ENCODE data around the gene PID1. TPM values are rescaled to one million over a fixed set of nuclear protein-coding genes. Genes with fewer than 3 reads are reported as not detected.
A peak's percentile ranks its signal among the peaks of the same experiment; 100 is the strongest.

PID1 gene
- total RNA-seq, 4 donors from 2014 or later, result 15.0 to 64.4 (median 32.5) TPM

DNA sequence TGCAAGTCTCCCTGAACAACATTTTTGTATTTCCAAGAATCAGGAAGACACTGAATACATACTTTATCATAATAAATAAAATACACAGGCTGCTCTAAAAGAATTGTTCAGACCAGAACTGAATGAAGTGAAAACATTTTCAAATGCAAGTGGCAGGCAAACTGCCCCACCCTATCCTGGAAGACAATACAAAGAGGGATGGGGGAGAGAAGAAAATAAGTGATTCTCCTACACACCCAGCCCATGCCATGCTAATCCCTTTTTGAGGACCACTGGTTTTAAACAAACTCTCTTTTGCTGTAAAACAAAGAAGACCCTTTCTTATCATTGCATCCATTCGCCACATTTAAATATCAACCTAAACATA, 95.6 kb downstream of the PID1 start:
- no peaks in the 10 kb centered on the region for H3K27me3 ChIP-seq
- H3K4me1 ChIP-seq, result no peaks in the 10 kb centered on the region
- peaks cover 0 to 5% (median 0%) of the 10 kb centered on the region in 4 donors for H3K9me3 ChIP-seq
- no peak overlapping the region for H3K4me3 ChIP-seq
- no peak overlapping the region for H3K27ac ChIP-seq
- DNase-seq, result no peak
- no peak for TF ChIP-seq POLR2A (IDR thresholded peaks at IDR 0.05)
- no peaks in the 10 kb centered on the region for H3K36me3 ChIP-seq

DNA sequence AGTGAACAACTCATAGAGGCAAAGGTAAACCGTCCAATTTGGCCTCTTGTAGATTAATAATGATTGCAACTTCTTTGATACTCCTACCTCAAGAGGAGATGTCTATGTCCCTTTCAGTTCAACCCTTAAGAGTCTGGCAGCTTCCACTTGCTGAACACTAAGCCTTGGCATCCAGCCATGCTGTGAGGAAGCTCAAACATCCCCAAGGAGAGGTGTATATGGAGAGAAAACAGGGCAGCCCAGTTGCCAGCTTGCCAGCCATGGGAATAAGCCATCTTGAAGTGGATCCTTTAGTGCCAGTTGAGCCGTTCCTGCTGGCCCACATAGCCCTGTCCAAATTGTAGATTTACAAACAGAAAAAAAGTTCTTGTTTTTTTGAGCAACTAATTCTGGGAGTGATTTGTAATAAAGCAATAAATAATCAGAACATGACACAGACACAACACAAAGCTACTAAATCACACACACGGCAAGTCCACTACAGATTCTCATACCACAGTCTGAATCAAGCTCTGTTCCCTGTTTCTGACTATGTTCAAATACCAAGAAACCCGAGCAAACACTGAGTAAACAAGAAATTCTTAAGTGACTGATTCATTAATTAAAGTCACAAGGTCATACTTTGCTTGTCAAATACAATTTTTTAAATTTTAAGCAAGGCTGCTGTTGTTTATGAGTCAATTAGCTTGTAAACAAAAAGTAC, 96.1 kb downstream of the PID1 start:
- Histone ChIP-seq H3K27me3 (no peaks in the 10 kb centered on the region), H3K9me3 (peaks cover 0 to 5% (median 0%) of the 10 kb centered on the region in 4 donors), H3K36me3 (no peaks in the 10 kb centered on the region), H3K4me1 (no peaks in the 10 kb centered on the region), H3K27ac (peak overlapping the region in 1 of 4 donors; percentile 15), H3K4me3 (no peak overlapping the region)
- no peak for TF ChIP-seq POLR2A (IDR thresholded peaks at IDR 0.05)
- TF ChIP-seq, protein P1, sequence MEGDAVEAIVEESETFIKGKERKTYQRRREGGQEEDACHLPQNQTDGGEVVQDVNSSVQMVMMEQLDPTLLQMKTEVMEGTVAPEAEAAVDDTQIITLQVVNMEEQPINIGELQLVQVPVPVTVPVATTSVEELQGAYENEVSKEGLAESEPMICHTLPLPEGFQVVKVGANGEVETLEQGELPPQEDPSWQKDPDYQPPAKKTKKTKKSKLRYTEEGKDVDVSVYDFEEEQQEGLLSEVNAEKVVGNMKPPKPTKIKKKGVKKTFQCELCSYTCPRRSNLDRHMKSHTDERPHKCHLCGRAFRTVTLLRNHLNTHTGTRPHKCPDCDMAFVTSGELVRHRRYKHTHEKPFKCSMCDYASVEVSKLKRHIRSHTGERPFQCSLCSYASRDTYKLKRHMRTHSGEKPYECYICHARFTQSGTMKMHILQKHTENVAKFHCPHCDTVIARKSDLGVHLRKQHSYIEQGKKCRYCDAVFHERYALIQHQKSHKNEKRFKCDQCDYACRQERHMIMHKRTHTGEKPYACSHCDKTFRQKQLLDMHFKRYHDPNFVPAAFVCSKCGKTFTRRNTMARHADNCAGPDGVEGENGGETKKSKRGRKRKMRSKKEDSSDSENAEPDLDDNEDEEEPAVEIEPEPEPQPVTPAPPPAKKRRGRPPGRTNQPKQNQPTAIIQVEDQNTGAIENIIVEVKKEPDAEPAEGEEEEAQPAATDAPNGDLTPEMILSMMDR (IDR thresholded peaks at IDR 0.05), result no peak
- DNase-seq, result no peak

DNA sequence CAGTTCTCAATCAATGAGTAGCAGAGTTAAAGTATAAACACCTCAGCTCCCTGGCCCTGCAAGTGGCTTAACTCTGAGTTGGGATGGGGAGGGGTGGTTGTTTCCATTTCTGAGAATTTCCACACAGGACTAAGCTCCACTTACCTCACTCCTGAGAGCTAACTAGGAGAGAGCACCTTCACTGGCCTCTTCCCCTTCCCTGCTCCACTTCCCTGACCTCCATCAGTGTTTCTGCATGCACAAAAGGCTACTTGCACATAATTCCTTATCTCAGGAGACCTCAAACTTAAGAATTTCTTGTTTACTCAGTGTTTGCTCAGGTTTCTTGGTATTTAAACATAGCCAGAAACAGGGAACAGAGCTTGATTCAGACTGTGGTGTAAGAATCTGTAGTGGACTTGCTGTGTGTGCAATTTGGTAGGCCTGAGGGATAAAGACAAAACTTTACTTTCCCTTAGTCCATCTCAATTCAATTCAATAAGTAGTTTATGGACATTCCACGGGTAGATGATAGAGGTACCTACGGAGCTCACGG, 97.2 kb downstream of the PID1 start:
- H3K9me3 ChIP-seq, result peaks cover 0 to 5% (median 0%) of the 10 kb centered on the region in 4 donors
- H3K27me3 ChIP-seq, result no peaks in the 10 kb centered on the region
- TF ChIP-seq, protein P1 (IDR thresholded peaks at IDR 0.05), result no peak
- TF ChIP-seq POLR2A (IDR thresholded peaks at IDR 0.05), result no peak
- H3K27ac ChIP-seq, result no peak overlapping the region
- DNase-seq, result no peak
- no peak overlapping the region for H3K4me3 ChIP-seq
- H3K36me3 ChIP-seq, result no peaks in the 10 kb centered on the region
- no peaks in the 10 kb centered on the region for H3K4me1 ChIP-seq

DNA sequence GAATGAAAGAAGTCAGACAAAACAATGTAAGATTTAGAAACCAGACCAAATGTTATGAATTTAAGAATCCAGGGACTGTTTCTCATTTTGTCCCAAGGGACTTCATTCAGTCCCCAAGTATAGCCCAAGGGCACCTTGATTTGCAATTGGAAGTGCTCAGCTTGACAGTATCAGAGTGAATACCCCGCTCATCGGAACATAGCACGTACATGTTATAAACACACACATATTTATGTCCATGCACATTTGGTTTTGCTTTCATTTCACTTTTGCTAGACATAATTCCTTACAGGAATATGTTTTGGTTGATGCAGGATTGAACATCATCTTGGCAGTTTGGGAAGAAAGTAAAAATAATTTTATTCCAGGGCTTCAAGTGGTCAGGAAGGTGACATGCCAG, 100.2 kb downstream of the PID1 start:
- no peak for DNase-seq
- Histone ChIP-seq H3K9me3 (peaks cover 0 to 5% (median 0%) of the 10 kb centered on the region in 4 donors), H3K36me3 (no peaks in the 10 kb centered on the region), H3K4me3 (peak overlapping the region in 3 of 4 donors; percentile 2 to 32 (median 12)), H3K4me1 (no peaks in the 10 kb centered on the region), H3K27ac (peak overlapping the region in 2 of 4 donors; percentile 9 to 15), H3K27me3 (no peaks in the 10 kb centered on the region)
- TF ChIP-seq, protein P1 (IDR thresholded peaks at IDR 0.05), result no peak
- TF ChIP-seq POLR2A (IDR thresholded peaks at IDR 0.05), result no peak

DNA sequence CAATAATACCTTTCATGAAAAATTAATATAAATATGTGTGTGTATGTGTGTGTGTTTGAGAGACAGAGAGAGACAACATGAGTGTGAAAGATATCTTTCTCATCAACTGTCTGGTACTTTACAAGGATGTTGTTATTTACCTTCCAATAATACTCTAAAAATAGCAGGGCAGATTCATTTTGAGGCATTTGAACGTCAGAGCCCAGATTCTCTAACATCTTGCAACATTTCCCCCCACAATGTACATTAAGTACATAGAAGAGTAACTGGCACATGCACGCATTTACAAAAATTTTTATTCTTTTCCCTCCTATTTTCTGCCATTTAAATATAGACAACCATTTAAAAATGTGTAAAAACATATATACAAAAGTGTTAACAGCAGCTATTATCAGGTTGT, 100.9 kb downstream of the PID1 start:
- Histone ChIP-seq H3K4me1 (no peaks in the 10 kb centered on the region), H3K27ac (no peak overlapping the region), H3K9me3 (peaks cover 0 to 5% (median 0%) of the 10 kb centered on the region in 4 donors), H3K4me3 (no peak overlapping the region), H3K27me3 (no peaks in the 10 kb centered on the region), H3K36me3 (no peaks in the 10 kb centered on the region)
- DNase-seq, result no peak
- TF ChIP-seq, protein P1 (IDR thresholded peaks at IDR 0.05), result no peak
- no peak for TF ChIP-seq POLR2A (IDR thresholded peaks at IDR 0.05)

DNA sequence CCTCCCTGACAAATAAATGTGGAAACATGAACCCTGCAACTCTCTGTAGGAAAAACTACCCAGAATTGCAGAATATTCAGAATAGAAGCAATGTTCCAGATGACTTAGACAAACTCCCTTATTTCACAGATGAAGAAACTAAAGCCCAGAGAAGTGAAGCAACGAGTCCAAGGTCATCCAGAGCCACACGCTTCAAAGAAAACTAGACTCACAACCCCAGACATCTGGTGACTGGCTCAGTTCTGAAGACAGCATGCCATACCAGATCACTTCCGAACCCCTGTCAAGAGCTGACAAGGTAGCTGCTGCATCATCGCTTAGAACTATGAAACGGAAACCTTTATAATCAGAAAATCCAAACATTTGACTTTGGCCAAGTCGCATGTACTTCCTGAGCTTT, 101.3 kb downstream of the PID1 start:
- DNase-seq, result no peak
- H3K4me3 ChIP-seq, result no peak overlapping the region

More for the DNA sequence above, 101.3 kb downstream of the PID1 start:
- H3K27me3 ChIP-seq, result no peaks in the 10 kb centered on the region
- H3K27ac ChIP-seq, result no peak overlapping the region
- peaks cover 0 to 5% (median 0%) of the 10 kb centered on the region in 4 donors for H3K9me3 ChIP-seq
- H3K4me1 ChIP-seq, result no peaks in the 10 kb centered on the region
- no peak for TF ChIP-seq POLR2A (IDR thresholded peaks at IDR 0.05)
- TF ChIP-seq, protein P1 (IDR thresholded peaks at IDR 0.05), result no peak
- no peaks in the 10 kb centered on the region for H3K36me3 ChIP-seq
